ENCODE results near the gene TOMM70. TPM values are rescaled to one million over a fixed set of nuclear protein-coding genes. Genes with fewer than 3 reads are reported as not detected.
A peak's percentile ranks its signal among the peaks of the same experiment; 100 is the strongest.
"Not testable (repeated sequence)": the region's sequence is repeated elsewhere in the genome, so short reads cannot be mapped to it uniquely, and the experiment has no call there.

TOMM70 gene
- total RNA-seq, 1 experiment from 2014 or later = 64.9 TPM

- no peak for DNase-seq (ENCODE audit: low spot score)
Observed at GRCh38 chr3:100364421-100364820, 36.5 kb downstream of the TOMM70 start.

- DNase-seq (ENCODE audit: low spot score) = no peak
Observed at GRCh38 chr3:100361897-100362296, 39.0 kb downstream of the TOMM70 start.

- DNase-seq (ENCODE audit: low spot score) = no peak
Observed at GRCh38 chr3:100360757-100361496, 40.0 kb downstream of the TOMM70 start.

GRCh38 chr3:100359035-100359434 is 41.9 kb downstream of the TOMM70 start:
- DNase-seq (ENCODE audit: low spot score) = no peak

DNA sequence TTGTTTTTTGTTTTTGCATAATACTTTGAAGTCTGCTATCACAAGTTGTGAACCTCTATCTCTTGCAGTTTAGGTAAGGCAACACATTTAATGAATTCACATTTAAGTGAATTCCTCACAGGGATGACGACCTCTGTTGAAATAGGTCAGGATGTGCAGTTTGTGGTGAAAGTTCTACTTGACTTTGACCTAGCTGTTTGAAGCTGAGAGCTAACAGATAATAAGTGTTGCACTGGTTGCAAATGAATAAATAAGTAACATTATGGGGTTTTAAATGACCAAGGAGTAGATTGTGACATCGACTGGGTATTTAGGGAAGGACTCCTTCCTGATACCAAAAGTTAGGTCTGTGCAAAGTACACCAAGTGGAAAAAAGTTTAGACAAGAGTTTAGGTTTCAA is 42.5 kb downstream of the TOMM70 start:
- DNase-seq (ENCODE audit: low spot score) = no peak

GRCh38 chr3:100354850-100355249 is 46.0 kb downstream of the TOMM70 start:
- no peak for DNase-seq (ENCODE audit: low spot score)

DNA sequence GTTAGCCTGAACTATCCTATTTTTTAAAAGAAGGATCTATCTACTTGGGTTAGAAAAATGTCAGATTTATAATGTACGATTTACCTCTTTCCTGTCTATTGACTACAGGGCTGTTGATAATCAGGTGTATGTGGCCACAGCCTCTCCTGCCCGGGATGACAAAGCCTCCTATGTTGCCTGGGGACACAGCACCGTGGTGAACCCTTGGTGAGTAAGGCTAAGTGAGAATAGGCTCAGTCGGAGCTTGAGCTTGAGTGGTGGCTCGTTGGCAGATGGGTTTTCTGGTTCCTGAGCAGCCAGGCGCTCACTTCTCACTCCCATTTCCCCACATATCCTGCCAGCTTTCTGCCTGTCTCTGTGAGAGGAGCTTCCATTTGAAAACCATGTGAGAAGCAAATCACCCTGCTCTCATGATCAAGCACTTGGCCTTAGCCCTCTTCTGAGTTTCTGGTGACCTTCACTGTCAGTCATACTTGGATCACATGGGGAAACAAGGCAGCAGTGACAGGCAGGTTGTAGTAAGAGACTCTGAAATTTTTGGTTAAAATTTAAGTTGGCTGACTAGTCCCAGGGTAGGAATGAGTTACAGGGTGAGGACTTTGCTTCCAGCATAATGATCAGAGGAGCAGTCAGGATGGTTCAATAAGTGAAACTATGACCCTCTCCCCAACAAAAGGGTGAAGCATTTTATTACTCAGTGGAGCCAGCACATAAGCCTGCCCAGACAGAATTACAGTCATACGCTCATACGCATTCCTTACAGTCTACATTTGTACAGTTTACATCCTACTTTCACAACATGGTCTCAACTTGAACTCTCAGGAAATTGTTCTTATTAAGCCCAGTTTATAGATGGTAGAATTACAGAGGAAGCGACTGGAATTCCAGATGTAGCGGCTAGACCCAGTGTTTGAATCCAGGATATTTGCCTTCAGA is 48.3 kb downstream of the TOMM70 start:
- no peak for DNase-seq (ENCODE audit: low spot score)

GRCh38 chr3:100351770-100352169 is 49.1 kb downstream of the TOMM70 start:
- not testable (repeated sequence) for DNase-seq (ENCODE audit: low spot score)

- no peak for DNase-seq (ENCODE audit: low spot score)
Observed at GRCh38 chr3:100348727-100349126, 52.2 kb downstream of the TOMM70 start.

DNA sequence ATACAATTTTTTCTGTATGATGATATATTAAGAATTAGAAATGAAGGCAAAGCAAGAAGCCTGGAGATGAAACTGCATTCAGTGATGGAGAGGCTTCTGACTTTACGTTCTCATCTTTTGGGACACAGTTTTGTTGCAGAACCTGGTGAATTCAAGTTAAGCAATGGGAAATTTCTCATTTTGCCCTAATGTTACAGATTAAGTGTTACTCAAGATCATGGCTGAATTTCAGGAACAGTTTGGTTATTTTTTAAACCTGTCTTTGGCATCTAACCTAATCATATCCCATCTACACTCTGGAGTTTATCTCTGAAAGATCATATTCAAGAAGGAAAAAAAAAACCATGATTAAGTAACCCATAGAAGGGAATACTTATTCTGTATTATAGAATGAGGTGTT is 60.4 kb downstream of the TOMM70 start:
- no peak for DNase-seq (ENCODE audit: low spot score)

GRCh38 chr3:100339786-100340185 is 61.1 kb downstream of the TOMM70 start:
- no peak for DNase-seq (ENCODE audit: low spot score)

DNA sequence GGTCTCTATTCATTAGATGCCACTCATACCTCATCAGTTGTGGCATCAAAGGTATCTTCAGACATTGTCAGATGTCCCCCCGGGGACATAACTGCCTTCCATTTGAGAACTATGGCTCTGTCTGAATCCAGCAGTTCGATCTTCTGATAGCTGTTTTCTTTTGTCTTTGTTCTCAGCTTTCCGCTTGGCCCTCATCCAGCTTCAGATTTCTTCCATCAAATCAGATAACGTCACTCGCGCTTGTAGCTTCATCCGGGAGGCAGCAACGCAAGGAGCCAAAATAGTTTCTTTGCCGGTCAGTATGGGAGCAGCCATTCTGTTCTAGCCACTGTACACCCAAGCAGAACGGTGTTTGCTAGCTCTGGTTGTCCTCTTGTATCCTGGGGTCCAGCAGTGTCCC is 62.0 kb downstream of the TOMM70 start:
- DNase-seq (ENCODE audit: low spot score) = no peak

GRCh38 chr3:100336229-100336628 is 64.7 kb downstream of the TOMM70 start:
- not testable (repeated sequence) for DNase-seq (ENCODE audit: low spot score)

DNA sequence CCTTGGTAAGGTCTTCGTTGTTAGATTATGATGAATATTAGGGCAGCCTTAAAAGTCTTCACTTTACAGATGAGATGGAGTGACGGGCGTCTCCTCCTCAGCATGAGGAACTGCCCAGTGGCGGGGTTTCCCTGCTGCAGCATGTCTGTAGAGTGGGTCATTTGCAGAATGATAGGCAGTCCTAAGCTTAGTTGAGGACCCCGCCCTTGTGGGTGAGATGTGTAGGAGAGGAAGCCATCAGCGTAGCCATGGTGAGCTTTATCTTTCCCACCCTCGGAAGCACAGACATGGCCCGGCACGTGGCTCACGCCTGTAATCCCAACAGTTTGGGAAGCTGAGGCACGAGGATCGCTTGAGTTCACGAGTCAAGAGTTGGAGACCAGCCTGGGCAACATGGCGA is 65.5 kb downstream of the TOMM70 start:
- no peak for DNase-seq (ENCODE audit: low spot score)

DNA sequence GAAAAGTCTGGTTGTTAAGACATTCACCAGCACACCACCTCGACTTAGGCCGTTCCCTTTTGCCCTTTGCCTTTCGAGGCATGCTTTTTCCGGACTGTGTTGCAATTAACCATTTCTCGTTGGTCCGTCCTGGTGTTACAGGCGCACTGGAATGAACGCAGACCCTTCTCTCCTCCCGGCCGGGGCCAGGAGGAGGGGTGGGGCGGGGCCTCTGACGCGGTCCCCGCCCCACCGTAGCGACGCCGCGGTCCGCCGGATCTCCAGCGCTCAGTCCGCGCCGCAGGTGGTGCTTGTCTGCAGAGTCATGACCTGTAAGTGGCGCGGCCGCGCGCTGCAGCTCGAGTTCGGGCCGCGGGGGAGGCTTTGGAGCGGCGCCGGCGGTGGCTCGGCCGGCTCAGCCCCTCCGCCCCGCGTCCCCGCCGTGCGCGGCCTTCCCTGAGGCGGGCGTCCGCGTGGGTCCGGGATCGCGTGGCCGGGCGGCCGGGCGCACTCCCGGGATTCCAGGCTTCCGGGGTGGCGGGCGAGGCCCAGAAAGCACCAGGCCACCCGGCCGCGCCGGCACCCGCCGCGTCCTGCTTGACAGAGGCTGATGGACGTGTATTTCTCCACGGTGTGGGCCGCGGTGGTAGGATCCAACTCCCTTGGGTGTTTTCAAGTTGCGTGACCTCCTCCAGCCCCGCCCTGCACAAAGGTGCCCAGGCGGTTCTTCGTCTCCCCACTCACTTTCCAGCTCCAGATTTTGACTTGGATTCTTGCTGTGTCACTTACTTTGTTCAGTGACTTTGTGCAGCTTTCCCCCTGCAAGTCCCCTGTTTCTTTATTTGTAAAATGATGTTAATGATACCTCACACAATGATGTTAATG is 66.2 kb downstream of the TOMM70 start, which contains the start of gene NIT2:
Gene NIT2 (plus strand): TSS at position 270 of the 864 bp plus-strand sequence. CDS start 35 bp downstream, at position 305.
- DNase-seq (ENCODE audit: low spot score) = peak; percentile 73

DNA sequence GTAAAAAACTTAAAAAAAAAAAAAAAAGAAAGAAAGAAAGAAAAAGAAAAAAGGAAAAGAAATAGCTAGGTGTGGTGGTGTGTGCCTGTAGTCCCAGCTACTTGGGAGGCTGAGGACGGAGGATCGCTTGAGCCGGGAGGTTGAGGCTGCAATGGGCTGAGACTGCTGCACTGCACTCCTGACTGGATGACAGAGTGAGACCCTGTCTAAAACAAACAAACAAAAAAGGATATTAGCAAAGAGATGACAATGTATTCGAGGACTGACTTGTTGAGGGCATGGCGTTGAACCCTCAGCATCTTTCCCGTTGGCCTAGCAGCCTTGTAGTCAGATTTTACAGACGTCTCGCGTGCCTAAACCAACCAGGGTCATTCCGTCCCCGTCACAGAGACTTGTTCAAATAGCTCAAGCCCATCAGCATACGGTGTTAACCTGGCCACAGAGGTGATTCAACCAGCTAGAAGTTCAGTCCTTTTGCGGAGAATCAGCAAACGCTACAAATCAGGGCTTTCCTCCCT is 66.9 kb downstream of the TOMM70 start:
- no peak for DNase-seq (ENCODE audit: low spot score)

GRCh38 chr3:100333051-100333450 is 67.8 kb downstream of the TOMM70 start:
- no peak for DNase-seq (ENCODE audit: low spot score)

DNA sequence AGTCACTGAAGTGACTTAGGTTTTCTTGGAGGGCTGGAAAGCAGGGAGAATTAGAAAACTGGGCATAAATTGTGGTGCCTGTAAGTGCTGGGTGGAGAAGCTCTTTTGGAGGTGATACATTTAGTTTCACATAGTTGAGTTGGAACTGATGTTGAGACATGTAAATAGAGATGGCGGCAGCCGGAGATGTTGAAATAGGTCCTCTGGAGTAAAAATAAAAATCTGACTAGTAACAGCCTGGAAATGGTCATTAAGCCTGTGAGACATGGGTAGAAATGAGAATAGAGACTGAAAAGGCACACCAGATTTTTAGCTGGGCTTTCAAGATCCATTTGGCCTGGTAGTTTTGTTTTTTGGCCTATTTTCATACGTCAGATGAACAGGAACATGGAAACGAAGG is 69.2 kb downstream of the TOMM70 start:
- DNase-seq (ENCODE audit: low spot score) = no peak

GRCh38 chr3:100330651-100331050 is 70.2 kb downstream of the TOMM70 start:
- DNase-seq (ENCODE audit: low spot score) = no peak

GRCh38 chr3:100329800-100330489 is 70.9 kb downstream of the TOMM70 start:
- no peak for DNase-seq (ENCODE audit: low spot score)

GRCh38 chr3:100327377-100327776 is 73.5 kb downstream of the TOMM70 start:
- DNase-seq (ENCODE audit: low spot score) = not testable (repeated sequence)
